NT2/D1 (cell line): ENCODE measurements around the gene SPSB4.

ENCODE experiments used
- SUZ12 ChIP-seq: IDR thresholded peaks from 2 replicates; pipeline ENCODE4 v1.6.1; 2011; ENCODE audit not compliant: insufficient read length, insufficient read depth; ENCODE audit errors: extremely low read depth
- YY1 ChIP-seq: IDR thresholded peaks from 2 replicates; pipeline ENCODE4 v1.6.1; 2011; ENCODE audit not compliant: insufficient read length, insufficient read depth
- ZNF274 ChIP-seq: IDR thresholded peaks from 2 replicates; pipeline ENCODE4 v1.6.1; 2011; ENCODE audit warnings: mild to moderate bottlenecking, low read depth, low read length

GRCh38 chr3:141146979-141147470 lies 95.9 kb downstream of the SPSB4 start:
- no peak for TF ChIP-seq YY1
- TF ChIP-seq ZNF274, result no peak
- no peak for TF ChIP-seq SUZ12
